Smooth muscle cell of the brain vasculature (primary cell): ENCODE measurements around the gene KCNJ2.

ENCODE experiments used
- DNase-seq: peaks from one replicate; pipeline ENCODE4 v3.0.0-alpha.2; 2012; ENCODE audit warnings: low read depth, low spot score

Gene KCNJ2

DNA sequence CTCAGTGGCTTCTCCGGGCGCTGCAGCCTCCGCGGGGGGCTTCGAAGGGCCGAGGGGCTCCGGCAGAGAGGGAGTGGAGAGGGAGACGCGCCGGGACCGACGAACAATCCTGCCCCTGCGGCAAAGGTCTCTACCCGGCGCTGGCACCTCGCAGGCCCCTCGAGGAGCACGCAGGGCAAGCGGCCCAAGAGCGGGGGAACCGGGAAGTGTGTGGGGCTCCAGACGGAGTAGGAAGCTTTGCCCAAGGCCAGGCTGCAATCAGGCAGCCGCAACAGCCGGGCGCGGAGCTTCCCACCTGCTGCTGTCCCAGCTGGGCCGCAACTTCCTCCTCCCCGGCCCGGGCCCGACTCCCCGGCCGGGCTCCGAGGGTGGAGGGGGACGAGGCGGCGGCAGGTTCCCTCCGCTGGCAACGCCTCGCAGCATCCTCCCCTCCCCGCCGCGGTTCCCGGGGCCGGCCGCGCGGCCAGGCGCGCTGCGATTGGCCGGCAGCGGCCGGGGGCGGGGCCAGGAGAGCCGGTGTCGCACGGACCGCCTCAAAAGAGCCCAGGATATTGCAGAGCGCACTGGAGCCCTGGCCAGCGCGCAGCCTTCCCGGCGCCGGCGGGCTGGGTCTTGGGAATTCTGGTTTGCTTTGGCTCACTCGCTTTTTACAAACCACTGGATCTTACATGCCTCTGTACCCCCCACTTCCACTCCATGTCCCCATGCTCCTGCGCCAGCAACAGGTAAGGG lies at the start of gene KCNJ2:
TSS of gene KCNJ2 (plus strand) at position 556 of the 732 bp plus-strand sequence. CDS start 5,508 bp downstream, outside the sequence.
- DNase-seq = no peak

DNA sequence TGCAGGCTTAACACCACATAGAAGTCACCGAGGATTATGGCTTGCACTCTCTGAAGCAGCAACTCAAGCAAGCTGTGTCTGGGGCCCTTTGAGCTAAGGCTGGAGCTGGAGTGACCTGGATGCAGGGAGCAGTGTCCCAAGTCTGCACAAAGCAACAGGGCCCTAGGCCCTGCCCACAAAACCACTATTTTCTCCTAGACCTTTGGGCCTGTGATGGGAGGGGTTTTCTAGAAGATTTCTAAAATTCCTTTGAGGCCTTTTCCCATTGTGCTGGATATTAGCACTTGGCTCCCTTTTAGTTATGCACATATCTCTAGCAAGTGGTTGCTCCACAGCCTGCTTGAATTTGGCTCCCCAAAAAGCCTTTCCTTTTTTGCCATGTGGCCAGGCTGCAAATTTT lies 49.8 kb upstream of the KCNJ2 start:
- DNase-seq = no peak

DNA sequence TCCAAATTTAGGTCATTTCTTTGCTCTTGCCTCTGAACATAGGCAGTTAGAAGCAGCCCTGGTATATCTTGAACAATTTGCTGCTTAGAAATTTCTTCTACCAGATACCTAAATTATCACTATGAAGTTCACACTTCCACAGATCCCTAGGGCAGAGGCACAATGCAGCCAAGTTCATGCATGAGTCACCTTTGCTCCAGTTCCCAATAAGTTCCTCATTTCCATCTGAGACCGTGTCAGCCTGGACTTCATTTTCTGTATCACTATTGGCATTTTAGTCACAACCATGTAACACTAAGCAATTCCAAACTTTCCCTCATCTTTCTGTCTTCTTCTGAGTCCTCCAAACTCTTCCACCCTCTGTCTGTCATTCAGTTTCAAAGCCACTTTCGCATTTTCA lies 49.3 kb upstream of the KCNJ2 start:
- DNase-seq = no peak

DNA sequence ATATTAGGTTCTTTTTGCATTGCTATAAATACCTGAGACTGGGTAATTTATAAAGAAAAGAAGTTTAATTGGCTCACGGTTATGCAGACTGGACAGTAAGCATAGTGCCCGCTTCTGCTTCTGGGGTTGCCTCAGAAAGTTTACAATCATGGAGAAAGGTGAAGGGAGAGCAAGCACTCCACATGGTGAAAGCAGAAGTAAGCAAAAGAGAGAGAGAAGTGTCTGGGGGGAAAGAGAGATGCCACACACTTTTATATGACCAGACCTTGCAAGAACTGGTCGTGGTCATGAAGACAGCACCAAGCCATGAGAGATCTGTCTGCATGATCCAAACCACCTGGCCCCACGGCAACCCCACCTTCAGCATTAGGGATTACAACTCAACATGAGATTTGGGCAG lies 48.9 kb upstream of the KCNJ2 start:
- DNase-seq = no peak

GRCh38 chr17:70121126-70121525 lies 48.2 kb upstream of the KCNJ2 start:
- DNase-seq = no peak

DNA sequence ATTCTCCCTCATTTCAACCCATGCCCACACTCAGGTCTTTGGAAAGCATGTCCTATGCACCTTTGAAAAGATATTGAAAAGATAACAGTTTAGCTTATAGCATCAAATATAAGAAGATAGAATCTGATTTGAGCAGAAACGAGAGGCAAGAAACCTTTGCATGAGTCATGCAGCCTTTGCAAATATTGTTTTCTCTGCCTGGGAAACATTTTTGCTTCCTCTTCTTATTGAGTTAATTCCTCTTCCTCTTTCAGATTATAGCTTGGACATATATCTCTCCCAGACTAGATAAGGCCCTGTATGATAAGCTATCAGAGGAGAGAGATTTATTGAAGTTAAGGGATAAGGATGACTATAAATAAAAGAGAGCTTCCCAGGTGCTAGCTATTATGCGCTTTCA lies 46.1 kb upstream of the KCNJ2 start:
- DNase-seq = no peak

GRCh38 chr17:70124723-70125122 lies 44.6 kb upstream of the KCNJ2 start:
- no peak for DNase-seq

GRCh38 chr17:70127221-70127873 lies 42.0 kb upstream of the KCNJ2 start:
- DNase-seq = no peak

- no peak for DNase-seq
Observed at GRCh38 chr17:70128727-70129238, 40.5 kb upstream of the KCNJ2 start.

DNA sequence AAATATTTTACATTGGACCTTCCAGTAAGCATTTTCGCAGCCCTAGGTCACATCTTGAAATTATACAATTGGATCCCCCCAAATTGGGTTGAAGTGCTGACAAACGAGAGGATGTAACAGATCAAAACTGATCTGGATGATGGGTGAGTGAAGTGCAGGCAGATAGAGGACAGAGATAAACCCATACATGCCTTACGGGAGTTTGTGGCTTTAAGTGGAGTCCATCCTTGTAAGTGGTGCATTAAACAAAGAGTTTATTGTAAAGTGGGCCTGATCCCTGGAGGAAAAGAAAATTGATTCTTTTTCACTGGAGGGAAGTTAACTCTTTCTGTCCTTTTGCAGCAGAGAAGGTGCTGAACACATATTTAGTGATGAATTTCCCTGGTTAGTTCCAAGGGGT lies 39.0 kb upstream of the KCNJ2 start:
- no peak for DNase-seq

- no peak for DNase-seq
Observed at GRCh38 chr17:70132505-70132904, 36.8 kb upstream of the KCNJ2 start.

- no peak for DNase-seq
Observed at GRCh38 chr17:70134042-70134441, 35.3 kb upstream of the KCNJ2 start.

DNA sequence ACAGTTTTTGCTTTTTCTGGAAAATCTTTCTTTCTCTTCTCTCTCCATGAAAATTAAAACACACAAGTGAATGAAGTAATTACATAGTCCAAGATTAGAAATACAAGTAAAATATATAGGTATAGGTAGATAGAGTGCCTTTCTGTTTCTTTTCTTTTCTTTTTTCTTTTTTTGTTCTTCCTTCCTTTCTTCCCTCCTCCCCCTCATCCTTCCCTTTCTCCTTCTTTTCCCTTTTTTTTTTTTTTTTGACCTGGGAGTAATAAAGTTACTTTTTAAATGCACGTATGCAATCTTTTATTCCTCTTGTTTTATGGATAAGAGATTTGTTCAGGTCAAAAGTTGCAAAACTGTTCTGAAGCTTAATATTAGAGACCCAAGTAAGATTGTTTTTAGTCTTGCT lies 34.6 kb upstream of the KCNJ2 start:
- no peak for DNase-seq

DNA sequence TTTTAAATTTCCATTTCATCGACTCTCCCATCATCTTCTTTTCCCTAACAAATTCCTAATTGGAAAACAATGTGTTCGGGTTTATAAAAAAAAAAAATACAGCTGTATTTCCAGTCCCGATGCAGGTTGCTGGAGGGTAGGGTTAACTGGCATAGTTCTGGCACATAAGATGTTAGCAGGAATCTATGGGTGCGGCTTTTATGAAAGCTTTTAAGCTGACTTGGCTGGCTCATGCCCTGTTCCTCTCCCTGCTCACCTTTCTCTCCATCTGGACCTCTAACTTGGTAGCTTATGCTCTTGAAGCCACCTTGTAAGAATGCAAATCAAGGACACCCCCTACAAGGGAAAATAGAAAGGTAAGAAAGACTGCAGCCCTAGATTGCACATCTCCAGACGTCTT lies 33.2 kb upstream of the KCNJ2 start:
- no peak for DNase-seq

- peak; percentile 57 for DNase-seq
Observed at GRCh38 chr17:70137451-70138230, 31.7 kb upstream of the KCNJ2 start.

- no peak for DNase-seq
Observed at GRCh38 chr17:70138291-70138865, 31.0 kb upstream of the KCNJ2 start.

GRCh38 chr17:70139449-70139993 lies 29.8 kb upstream of the KCNJ2 start:
- DNase-seq = no peak

GRCh38 chr17:70144260-70144846 lies 25.0 kb upstream of the KCNJ2 start:
- no peak for DNase-seq

DNA sequence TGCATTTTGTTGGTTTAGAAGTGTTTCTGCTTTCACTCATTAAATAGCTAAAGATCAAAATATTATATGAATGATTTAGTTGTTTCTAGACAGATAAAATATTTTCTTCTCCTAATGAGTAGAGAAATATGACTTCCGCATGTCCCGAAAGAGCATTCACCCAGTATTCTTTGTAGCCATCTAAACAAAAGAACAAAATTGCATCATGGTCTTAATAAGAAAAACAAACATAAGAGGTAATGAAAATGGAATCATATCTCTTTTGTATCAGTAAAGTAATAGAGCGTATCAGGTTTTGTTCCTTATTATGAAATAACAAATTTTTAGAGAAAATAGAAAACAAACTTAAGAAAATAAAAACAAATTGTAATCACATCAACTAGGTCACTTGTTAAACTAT lies 16.1 kb upstream of the KCNJ2 start:
- no peak for DNase-seq

DNA sequence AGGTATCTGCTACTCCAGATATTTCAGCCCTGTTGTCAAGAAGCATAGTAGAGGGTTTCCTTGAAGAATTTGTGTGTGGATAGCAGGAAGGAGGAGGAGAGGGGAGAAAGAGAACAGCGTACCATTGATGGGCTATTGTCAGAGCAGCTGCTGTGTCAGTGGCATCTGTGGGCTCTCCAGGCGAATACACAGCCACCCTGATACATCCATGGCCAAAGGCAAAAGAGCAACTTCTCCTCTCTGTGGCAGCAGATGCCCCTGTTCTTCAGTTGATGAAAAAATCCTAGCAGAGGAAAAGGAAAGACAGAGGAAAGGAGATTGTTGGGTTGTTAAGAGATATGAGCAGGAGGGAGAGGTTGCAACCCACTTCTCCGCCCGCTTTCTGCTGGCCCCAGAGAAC lies 12.2 kb upstream of the KCNJ2 start:
- no peak for DNase-seq

DNA sequence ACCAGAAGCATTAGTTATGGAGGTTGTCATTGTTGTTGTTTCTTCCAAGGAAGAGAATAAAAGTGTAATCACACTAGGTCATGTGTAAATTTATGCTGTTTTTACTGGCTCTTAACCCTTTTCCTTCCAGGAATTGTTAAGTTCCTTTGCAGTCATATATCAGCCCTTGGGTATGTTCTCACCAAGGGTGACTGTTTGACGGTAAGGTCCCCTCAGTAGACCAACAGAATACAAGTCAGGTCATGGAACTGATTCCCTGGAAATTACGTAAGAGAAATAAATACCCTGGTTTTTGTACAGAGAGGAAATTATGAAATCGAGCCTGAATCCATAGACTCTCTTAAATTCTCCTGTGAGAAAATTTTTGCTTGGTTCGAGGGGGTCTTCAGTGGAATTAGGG lies 11.2 kb upstream of the KCNJ2 start:
- no peak for DNase-seq
